GM18511 (cell line): ENCODE data around the gene SDCBP2.

Experiments used
- ATAC-seq: cut with Tn5 transposase; IDR thresholded peaks from one replicate; pipeline ENCODE4 v1.9.1; 2021; ENCODE audit warnings: mild to moderate bottlenecking, moderate library complexity; ENCODE audit not compliant: unreplicated experiment

The SDCBP2 gene

DNA sequence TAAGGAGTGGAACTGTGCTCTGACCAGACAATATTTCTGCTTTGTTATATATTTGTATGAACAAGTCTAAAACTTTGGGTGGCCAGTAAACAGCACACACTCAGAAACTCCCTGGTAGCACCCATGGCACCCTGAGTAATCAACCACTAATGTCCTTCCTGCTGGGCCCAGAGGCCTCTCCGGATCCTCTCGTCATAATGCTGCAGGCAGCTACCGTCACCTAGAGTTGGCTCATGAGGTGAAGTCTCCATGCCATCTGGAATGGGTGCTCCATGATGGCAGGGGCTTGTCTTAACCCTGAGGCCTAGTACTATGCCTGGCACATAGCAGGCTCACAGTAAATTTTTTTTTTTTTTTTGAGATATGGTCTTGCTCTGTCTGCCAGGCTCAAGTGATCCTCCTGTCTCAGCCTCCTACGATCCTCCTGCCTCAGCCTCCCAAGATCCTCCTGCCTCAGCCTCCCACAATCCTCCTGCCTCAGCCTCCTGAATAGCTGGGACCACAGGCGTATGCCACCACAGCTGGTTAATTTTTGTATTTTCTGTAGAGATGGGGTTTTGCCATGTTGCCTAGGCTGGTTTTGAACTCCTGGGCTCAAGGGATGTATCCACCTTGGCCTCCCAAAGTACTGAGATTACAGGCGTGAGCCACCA, 3.0 kb upstream of the SDCBP2 start:
- no peak for ATAC-seq

DNA sequence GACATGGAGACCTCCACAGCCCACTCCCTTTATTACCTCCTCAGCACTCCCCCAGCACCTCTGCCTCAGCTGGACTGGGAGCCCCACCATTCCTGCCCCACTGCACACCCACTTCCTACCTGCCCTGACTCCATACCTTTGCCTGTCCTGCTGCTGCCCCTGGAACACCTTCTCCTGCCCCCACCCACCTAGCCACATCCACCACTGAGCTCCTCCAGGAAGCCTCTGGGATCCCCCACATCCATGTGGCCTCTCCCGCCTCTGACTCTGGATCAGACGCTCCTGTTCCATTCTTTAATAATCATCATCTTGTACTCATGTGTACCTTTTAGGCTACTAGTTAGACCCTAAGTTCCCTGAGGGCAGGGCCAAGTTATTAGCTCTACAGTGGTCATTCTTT, 2.2 kb upstream of the SDCBP2 start:
- ATAC-seq: no peak

DNA sequence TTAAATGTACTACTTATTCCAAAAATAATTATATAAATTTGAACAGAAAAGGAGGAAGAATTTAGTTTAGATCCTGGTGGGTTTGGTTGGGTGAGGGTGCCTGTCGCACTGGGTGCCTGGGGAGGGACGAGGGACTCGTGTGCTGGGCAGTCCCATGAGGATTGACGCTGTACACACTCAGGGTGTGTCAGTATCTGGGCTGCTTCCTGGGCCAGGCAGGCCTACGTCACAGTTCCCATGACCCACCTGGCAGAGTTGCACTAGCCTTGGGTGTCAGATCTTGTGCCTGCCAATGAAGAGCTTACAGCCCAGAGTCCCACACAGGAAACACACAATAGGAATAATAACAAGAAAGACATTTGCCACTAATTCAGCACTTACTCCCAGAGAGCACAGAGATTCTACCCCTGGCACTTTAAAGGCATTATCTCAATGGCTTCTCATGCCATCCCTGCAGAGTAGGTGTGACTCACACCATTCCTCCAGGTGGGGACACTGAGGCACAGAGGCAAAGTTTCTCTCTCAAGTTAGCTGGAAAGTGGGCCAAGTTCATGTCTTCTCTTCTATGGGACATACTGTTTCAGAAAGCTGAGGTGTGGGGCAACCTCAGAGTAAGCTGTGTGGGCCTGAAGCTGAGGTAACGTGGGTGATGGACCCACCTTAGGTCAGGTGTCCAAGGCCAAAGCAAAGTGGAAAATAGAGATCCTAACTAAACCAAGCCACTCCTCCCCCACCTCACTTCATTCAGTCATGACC, 1.3 kb upstream of the SDCBP2 start:
- ATAC-seq: no peak

GRCh38 chr20:1327827-1328679, 886 bp downstream of the SDCBP2 start:
- ATAC-seq: no peak

DNA sequence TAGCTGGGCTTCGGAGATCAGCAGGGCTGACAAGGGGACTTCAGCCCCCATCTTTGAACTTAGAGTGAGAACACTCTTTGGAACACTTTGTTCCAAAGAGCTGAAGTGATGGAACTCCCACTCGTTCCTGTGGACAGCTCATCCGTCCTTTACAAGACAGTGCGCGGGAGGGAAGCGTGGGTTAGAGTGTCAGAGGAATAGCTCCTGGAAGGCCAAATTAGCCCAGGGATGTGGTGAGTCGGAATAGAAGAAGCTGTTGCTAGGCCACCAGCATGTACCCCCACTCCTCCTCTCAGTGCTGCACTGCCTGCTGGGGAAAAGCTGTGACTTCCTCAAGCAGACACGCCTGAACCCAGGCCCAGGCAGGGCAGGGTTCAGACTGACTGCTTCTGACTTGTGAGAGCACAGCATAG, 1.7 kb downstream of the SDCBP2 start:
- ATAC-seq: no peak

DNA sequence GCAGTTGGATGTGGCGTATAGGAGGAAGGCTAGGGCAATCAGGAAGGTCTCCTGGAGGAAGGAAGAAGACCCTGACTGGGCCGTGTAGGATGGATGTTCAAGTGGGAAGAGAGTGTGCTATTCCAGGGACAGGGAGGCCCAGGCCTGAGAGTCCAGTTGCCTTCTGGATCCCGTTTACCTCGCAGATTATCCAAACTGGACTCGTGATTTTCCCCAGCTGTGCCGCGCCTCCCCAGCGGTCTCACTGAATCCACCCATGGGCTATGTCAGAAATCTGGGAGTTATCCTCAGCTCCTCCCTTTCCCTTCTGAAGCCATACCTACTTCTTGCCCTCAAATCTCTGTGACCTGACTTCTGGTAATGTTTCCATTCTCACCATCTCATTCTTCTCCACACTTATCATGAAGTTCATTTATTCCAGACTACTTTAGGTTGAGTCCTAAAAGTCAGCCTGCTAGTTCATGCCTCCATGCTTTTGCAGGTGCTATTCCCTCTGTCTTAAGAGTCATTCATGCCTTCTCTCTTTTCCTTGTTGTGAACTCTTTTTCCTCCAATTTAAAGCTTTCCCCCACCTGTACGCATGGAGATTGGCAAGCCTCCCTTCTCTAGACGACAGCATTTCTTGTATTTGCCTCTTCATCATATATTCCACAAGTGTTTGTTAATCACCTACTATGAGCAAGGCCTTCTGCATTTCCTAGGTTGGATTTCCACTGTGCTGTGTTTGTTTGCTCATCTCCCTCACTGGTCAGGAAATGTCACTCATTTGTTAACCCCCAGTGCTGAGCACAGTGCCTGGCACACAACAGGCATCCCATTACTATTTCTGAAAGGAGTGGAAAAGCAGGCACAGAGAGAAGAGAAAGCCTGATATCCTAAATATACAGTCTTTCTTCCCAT, 2.7 kb downstream of the SDCBP2 start:
- no peak for ATAC-seq

- ATAC-seq: peak; percentile 89
Measured at GRCh38 chr20:1325173-1326030, 3.5 kb downstream of the SDCBP2 start.

- no peak for ATAC-seq
Measured at GRCh38 chr20:1324598-1325172, 4.3 kb downstream of the SDCBP2 start.

DNA sequence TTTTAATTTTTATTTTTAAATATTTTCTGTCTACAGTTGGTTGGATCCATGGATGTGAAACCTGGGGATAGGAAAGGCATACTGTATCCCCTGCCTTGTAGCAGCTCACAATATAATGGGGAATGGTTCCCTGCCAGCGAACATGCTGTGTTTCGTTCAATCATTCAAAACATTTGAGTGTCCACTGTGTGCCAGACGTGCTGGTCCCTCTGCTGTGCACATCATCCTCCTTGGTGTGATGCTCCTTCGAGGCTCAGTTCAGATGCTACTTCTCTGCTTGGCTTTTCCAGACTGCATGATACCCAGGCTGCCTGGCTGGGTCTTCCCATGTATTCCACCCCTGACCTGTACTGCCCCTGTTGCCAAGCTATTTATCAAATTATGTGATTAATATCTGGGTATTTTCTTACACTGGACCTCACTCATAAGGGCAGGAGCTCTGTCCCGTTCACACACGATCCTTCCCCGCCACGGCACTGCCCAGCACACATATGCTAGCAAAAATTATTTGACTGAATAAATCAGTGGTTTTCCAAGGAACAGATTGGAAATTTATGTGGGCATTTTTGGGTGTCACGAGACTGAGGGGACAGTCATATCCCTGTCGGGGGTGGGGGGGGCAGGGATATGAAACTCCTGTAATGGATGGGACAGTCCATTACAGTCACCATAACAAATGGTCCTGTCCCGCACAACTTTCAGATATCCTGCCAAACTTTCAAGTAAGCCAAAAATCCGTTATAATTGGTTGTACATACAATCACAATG, 4.9 kb downstream of the SDCBP2 start:
- no peak for ATAC-seq

GRCh38 chr20:1323256-1323655, 5.7 kb downstream of the SDCBP2 start:
- ATAC-seq: no peak

- no peak for ATAC-seq
Measured at GRCh38 chr20:1322511-1323245, 6.3 kb downstream of the SDCBP2 start.

GRCh38 chr20:1321654-1321939, 7.3 kb downstream of the SDCBP2 start:
- no peak for ATAC-seq

- no peak for ATAC-seq
Measured at GRCh38 chr20:1320902-1321653, 7.9 kb downstream of the SDCBP2 start.

GRCh38 chr20:1320016-1320415, 8.9 kb downstream of the SDCBP2 start:
- no peak for ATAC-seq

GRCh38 chr20:1319462-1319861, 9.5 kb downstream of the SDCBP2 start:
- no peak for ATAC-seq

GRCh38 chr20:1319051-1319450, 9.9 kb downstream of the SDCBP2 start:
- no peak for ATAC-seq

DNA sequence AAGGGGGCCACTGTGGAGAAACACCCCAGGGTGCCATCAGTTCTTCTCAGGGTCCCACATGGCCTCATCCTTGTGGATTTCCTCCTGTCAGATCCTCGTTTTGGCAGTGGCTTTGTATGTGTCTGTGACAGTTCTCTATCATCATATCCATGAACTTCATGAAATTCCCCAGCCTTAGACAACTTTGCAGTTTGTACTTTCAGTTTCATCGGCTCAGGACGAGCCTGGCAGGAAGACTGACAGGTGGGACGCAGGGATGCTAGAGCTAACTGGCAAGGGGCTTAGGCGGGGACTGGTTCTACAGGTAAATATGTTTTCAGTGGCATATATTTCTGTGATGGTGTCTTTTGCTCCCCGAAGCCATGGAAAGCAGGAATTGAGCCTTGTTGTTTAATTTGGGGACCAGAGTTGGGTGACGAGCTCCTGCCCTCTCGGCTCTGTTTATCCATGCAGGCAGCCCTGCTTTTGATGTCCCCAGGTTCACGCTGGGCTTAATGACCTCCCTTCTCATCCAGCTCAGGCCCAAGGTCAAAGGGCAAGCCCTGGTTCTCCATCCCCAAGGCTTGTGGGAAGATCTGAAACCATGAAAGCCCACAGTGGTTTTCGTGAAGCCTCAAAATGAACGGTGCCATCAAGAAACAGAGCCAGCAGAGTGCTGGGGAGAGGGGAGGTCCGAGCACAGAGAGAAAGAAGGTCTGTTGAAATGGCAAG, 11.2 kb downstream of the SDCBP2 start:
- no peak for ATAC-seq
